ENCODE data around the gene PLXNC1. TPM values are rescaled to one million over a fixed set of nuclear protein-coding genes. Genes with fewer than 3 reads are reported as not detected.

Gene PLXNC1
- total and polyA plus RNA-seq, 4 donors, result 0.71 to 12.0 (median 3.3) TPM

GRCh38 chr12:94198469-94198868, 50.1 kb downstream of the PLXNC1 start:
- H3K27ac ChIP-seq (ENCODE audit: low read depth in 1 of 2, low read length in 2 of 2), result no peak overlapping the region
- 92% methylated on average over 5 of the region's 5 CpGs for WGBS

DNA sequence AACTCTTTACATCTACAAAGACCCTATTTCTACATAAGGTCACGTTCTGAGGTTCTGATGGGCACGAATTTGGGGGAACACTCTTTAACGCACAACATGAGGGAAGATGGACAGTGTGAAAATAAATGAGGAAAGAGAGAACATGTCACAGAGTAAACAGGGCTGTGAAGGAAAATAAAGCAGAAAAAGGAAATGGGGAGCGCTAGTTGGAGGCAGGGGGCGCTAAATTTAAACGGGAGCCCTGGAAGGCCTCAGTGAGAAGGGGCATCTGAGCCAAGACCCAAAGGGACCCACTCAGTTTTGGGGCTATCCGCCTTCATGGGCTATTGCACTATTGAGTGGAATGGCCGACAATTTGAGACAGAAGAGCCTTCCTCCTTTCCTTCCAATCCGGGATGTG, 50.5 kb downstream of the PLXNC1 start:
- Histone ChIP-seq H3K9me3 (ENCODE audit: control insufficient read depth in 4 of 4, low read length in 3 of 4) (no peaks in the 10 kb centered on the region), H3K9ac (ENCODE audit: low read depth in 1 of 2, low read length in 2 of 2) (no peak overlapping the region), H3K4me3 (ENCODE audit: low read depth in 1 of 3, low read length in 3 of 3) (no peak overlapping the region), H3K36me3 (ENCODE audit: control insufficient read depth in 4 of 4, insufficient read depth in 3 of 4, low read depth in 1 of 4, low read length in 3 of 4) (no peaks in the 10 kb centered on the region), H3K27me3 (ENCODE audit: control insufficient read depth in 4 of 4, insufficient read depth in 4 of 4, low read length in 3 of 4) (no peaks in the 10 kb centered on the region), H3K4me1 (ENCODE audit: control insufficient read depth in 4 of 4, insufficient read depth in 4 of 4, low read length in 3 of 4) (peaks cover 2 to 12% (median 9%) of the 10 kb centered on the region in 4 donors), H3K27ac (ENCODE audit: low read depth in 1 of 2, low read length in 2 of 2) (no peak overlapping the region)
- DNase-seq (ENCODE audit: low spot score), result no peak
- 86% methylated on average over 9 of the region's 9 CpGs for WGBS
- no peak for TF ChIP-seq NR2F2 (IDR thresholded peaks at IDR 0.05)
- no peak for TF ChIP-seq HNF4G (IDR thresholded peaks at IDR 0.05)
- TF ChIP-seq GABPA (IDR thresholded peaks at IDR 0.05 in 1 of 2, conservative IDR thresholded peaks at IDR 0.05 in 1 of 2), result no peak
- TF ChIP-seq, protein P1, sequence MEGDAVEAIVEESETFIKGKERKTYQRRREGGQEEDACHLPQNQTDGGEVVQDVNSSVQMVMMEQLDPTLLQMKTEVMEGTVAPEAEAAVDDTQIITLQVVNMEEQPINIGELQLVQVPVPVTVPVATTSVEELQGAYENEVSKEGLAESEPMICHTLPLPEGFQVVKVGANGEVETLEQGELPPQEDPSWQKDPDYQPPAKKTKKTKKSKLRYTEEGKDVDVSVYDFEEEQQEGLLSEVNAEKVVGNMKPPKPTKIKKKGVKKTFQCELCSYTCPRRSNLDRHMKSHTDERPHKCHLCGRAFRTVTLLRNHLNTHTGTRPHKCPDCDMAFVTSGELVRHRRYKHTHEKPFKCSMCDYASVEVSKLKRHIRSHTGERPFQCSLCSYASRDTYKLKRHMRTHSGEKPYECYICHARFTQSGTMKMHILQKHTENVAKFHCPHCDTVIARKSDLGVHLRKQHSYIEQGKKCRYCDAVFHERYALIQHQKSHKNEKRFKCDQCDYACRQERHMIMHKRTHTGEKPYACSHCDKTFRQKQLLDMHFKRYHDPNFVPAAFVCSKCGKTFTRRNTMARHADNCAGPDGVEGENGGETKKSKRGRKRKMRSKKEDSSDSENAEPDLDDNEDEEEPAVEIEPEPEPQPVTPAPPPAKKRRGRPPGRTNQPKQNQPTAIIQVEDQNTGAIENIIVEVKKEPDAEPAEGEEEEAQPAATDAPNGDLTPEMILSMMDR (IDR thresholded peaks at IDR 0.05; ENCODE audit: low read depth, low read length, missing input control), result no peak

More at GRCh38 chr12:94198469-94198868, 50.1 kb downstream of the PLXNC1 start:
- no peak overlapping the region for H3K4me3 ChIP-seq (ENCODE audit: low read depth in 1 of 3, low read length in 3 of 3)
- TF ChIP-seq HNF4G (IDR thresholded peaks at IDR 0.05) (no peak), MAX (IDR thresholded peaks at IDR 0.05) (no peak), HNF4A (conservative IDR thresholded peaks at IDR 0.05) (no peak), GABPA (IDR thresholded peaks at IDR 0.05 in 1 of 2, conservative IDR thresholded peaks at IDR 0.05 in 1 of 2) (no peak), EGR1 (IDR thresholded peaks at IDR 0.05; ENCODE audit: low read depth in 2 of 2) (no peak), RXRA (IDR thresholded peaks at IDR 0.05) (no peak), FOXA1 (IDR thresholded peaks at IDR 0.05) (no peak)
- DNase-seq (ENCODE audit: low spot score), result no peak
- no peak overlapping the region for H3K9ac ChIP-seq (ENCODE audit: low read depth in 1 of 2, low read length in 2 of 2)
- H3K4me1 ChIP-seq (ENCODE audit: control insufficient read depth in 4 of 4, insufficient read depth in 4 of 4, low read length in 3 of 4), result peaks cover 2 to 12% (median 9%) of the 10 kb centered on the region in 4 donors
- no peaks in the 10 kb centered on the region for H3K36me3 ChIP-seq (ENCODE audit: control insufficient read depth in 4 of 4, insufficient read depth in 3 of 4, low read depth in 1 of 4, low read length in 3 of 4)
- H3K9me3 ChIP-seq (ENCODE audit: control insufficient read depth in 4 of 4, low read length in 3 of 4), result no peaks in the 10 kb centered on the region
- H3K27me3 ChIP-seq (ENCODE audit: control insufficient read depth in 4 of 4, insufficient read depth in 4 of 4, low read length in 3 of 4), result no peaks in the 10 kb centered on the region

- peak overlapping the region in 1 of 2 donors; percentile 25 for H3K27ac ChIP-seq (ENCODE audit: low read depth in 1 of 2, low read length in 2 of 2)
- H3K9ac ChIP-seq (ENCODE audit: low read depth in 1 of 2, low read length in 2 of 2), result no peak overlapping the region
- H3K27me3 ChIP-seq (ENCODE audit: control insufficient read depth in 4 of 4, insufficient read depth in 4 of 4, low read length in 3 of 4), result no peaks in the 10 kb centered on the region
- WGBS, result 60% methylated on average over 5 of the region's 5 CpGs
- no peak for DNase-seq (ENCODE audit: low spot score)
- no peak overlapping the region for H3K4me3 ChIP-seq (ENCODE audit: low read depth in 1 of 3, low read length in 3 of 3)
- no peaks in the 10 kb centered on the region for H3K9me3 ChIP-seq (ENCODE audit: control insufficient read depth in 4 of 4, low read length in 3 of 4)
- H3K4me1 ChIP-seq (ENCODE audit: control insufficient read depth in 4 of 4, insufficient read depth in 4 of 4, low read length in 3 of 4), result peaks cover 2 to 12% (median 9%) of the 10 kb centered on the region in 4 donors
- no peaks in the 10 kb centered on the region for H3K36me3 ChIP-seq (ENCODE audit: control insufficient read depth in 4 of 4, insufficient read depth in 3 of 4, low read depth in 1 of 4, low read length in 3 of 4)
- peak; percentile 60 for TF ChIP-seq MAX (IDR thresholded peaks at IDR 0.05)
- no peak for TF ChIP-seq EGR1 (IDR thresholded peaks at IDR 0.05; ENCODE audit: low read depth in 2 of 2)
- peak; percentile 71 for TF ChIP-seq SP1 (IDR thresholded peaks at IDR 0.05)
- no peak for TF ChIP-seq TAF1 (conservative IDR thresholded peaks at IDR 0.05)
- peak; percentile 23 for TF ChIP-seq ZBTB33 (IDR thresholded peaks at IDR 0.05)
- TF ChIP-seq FOXA1 (IDR thresholded peaks at IDR 0.05), result no peak
- no peak for TF ChIP-seq GABPA (IDR thresholded peaks at IDR 0.05 in 1 of 2, conservative IDR thresholded peaks at IDR 0.05 in 1 of 2)
- no peak for TF ChIP-seq HNF4G (IDR thresholded peaks at IDR 0.05)
- peak in 1 of 2 donors; percentile 68 for TF ChIP-seq JUND (IDR thresholded peaks at IDR 0.05)
- TF ChIP-seq REST (IDR thresholded peaks at IDR 0.05), result no peak
- TF ChIP-seq YY1 (IDR thresholded peaks at IDR 0.05), result peak; percentile 52
- peak; percentile 58 to 69 for TF ChIP-seq HNF4A (conservative IDR thresholded peaks at IDR 0.05)
- peak; percentile 70 to 78 for TF ChIP-seq RXRA (IDR thresholded peaks at IDR 0.05)
- peak; percentile 32 to 35 for TF ChIP-seq RAD21 (IDR thresholded peaks at IDR 0.05)
- TF ChIP-seq, protein P2, sequence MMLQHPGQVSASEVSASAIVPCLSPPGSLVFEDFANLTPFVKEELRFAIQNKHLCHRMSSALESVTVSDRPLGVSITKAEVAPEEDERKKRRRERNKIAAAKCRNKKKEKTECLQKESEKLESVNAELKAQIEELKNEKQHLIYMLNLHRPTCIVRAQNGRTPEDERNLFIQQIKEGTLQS (IDR thresholded peaks at IDR 0.05), result no peak
- TF ChIP-seq NR2F2 (IDR thresholded peaks at IDR 0.05), result peak; percentile 20
- no peak for TF ChIP-seq FOXA2 (IDR thresholded peaks at IDR 0.05)
Measured at GRCh38 chr12:94200069-94200468, 51.7 kb downstream of the PLXNC1 start.
